NCI-H82 treated with DMSO at 0.1 percent for 48 hours (cell line): ENCODE data around the gene ZNF385D.
"Not testable (repeated sequence)": the region's sequence is repeated elsewhere in the genome, so short reads cannot be mapped to it uniquely, and the experiment has no call there.

Experiments
- DNase-seq: peaks from one replicate; lab custom pipeline; 2025; ENCODE audit not compliant: unreplicated experiment; lab: John Stamatoyannopoulos, UW

The ZNF385D gene

GRCh38 chr3:21392526-21392925 is 358.5 kb downstream of the ZNF385D start:
- DNase-seq, result no peak

GRCh38 chr3:21390856-21391255 is 360.2 kb downstream of the ZNF385D start:
- DNase-seq, result no peak

DNA sequence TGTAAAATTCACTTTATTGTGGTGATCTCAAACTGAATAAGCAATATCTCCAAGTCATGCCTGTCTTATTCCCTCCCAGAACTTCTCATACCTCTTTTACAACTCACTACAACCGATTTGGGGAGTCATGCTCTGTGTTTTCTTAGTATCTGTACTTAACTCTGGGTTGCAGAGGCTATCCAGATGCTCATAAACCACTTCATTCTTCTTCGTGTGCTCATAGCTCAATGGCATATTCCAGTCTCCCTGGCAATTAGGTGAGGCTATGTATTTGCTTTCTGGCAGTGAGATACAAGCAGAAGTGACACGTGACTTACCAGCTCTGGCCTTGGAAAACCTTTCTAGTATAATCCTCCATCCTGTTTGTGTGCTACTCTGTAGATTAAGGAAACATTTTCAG is 360.9 kb downstream of the ZNF385D start:
- no peak for DNase-seq

DNA sequence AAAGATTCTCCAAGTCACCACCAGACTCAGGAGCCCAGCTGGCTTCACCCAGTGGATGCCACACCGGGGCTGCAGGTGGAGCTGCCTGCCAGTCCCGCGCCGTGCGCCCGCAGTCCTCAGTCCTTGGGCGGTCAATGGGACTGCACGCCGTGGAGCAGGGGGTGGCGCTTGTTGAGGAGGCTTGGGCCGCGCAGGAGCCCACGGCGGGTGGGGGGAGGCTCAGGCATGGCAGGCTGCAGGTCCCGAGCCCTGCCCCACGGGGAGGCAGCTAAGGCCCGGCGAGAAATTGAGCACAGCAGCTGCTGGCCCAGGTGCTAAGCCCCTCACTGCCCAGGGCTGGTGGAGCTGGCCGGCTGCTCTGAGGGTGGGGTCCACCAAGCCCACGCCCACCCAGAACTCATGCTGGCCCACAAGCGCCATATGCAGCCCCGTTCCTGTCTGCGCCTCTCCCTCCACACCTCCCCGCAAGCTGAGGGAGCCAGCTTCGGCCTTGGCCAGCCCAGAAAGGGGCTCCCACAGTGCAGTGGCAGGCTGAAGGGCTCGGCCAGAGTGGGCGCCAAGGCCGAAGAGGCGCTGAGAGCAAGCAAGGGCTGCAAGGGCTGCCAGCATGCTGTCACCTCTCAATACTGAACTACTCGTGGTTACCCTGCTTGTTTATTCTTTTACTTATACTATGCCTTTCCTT is 363.7 kb downstream of the ZNF385D start:
- not testable (repeated sequence) for DNase-seq

- not testable (repeated sequence) for DNase-seq
These were observed 373.0 kb downstream of the ZNF385D start for GRCh38 chr3:21378036-21378435.

- DNase-seq, result no peak
These were observed 373.8 kb downstream of the ZNF385D start for GRCh38 chr3:21377071-21377769.

DNA sequence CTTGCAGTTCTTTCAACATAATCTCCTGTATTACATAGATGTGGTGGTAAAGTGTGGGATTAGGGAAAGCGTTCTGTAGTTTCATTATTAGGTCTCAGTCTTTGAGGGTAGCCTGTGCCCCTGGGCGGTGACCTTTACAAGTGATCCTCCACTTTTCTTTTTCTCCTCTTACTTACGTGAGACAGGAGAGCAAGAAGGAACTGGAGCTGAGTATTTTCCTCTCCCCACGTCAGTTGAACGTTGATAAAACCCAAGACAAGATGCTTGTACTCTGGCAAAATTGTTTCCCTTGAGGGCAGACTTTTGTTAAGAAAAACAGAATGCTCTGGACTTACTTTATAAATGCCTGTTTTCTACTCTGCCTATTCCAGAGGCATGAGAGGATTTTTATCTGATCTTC is 378.7 kb downstream of the ZNF385D start:
- DNase-seq, result no peak
